ENCODE data around the gene IL22RA2.

DNA sequence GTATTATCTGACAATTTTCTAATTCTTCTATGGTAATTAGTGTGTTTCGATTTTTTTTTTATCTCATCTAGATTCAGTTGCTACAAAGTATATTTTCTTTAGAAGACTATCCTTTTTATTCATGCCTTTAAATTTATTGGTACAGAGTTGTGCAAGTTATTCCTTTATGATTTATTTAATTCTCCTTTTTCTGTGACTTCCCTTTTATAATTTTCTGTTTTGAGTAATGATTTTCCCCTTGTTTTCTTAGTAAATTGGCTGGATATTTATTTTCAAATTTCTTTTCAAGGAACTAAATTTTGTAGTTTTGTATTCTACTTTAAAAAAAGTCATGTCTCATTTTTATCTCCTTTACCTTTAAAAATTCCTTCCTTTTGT, 2.4 kb upstream of the IL22RA2 start:
- TF ChIP-seq, protein P1, sequence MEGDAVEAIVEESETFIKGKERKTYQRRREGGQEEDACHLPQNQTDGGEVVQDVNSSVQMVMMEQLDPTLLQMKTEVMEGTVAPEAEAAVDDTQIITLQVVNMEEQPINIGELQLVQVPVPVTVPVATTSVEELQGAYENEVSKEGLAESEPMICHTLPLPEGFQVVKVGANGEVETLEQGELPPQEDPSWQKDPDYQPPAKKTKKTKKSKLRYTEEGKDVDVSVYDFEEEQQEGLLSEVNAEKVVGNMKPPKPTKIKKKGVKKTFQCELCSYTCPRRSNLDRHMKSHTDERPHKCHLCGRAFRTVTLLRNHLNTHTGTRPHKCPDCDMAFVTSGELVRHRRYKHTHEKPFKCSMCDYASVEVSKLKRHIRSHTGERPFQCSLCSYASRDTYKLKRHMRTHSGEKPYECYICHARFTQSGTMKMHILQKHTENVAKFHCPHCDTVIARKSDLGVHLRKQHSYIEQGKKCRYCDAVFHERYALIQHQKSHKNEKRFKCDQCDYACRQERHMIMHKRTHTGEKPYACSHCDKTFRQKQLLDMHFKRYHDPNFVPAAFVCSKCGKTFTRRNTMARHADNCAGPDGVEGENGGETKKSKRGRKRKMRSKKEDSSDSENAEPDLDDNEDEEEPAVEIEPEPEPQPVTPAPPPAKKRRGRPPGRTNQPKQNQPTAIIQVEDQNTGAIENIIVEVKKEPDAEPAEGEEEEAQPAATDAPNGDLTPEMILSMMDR (optimal IDR thresholded peaks at IDR 0.05 in 1 of 3, IDR thresholded peaks at IDR 0.05 in 1 of 3, conservative IDR thresholded peaks at IDR 0.05 in 1 of 3; ENCODE audit: extremely low read depth in 1 of 3, insufficient read depth in 2 of 3, low read length in 3 of 3), result no peak
- TF ChIP-seq EZH2 (IDR thresholded peaks at IDR 0.05; ENCODE audit: low read length), result no peak
